Measurements from ENCODE around the gene DGKI.

DGKI gene

DNA sequence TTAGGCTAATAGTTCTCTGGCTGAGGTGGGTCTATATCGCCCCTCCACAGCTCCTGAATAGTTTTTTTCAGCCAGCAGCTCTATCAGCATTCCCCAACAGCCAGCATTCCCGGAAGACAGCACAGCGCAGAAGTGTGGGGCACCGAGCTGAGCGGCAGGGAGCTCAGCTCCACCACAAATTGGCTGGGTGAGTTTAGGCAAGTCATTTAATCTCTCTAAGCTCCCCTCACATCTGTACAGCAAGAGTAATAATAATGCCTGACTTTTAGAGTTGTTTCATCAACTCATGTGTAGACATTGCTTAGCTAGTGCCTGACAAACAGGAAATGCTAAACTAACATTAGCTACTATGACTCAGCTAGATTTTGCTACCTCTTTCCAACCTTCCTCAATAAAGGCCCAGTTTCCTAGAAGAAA is 255.3 kb downstream of the DGKI start:
- Histone ChIP-seq H3K4me1 (ENCODE audit: low read depth, poor library complexity, severe bottlenecking) (no peaks in the 10 kb centered on the region), H4K20me1 (ENCODE audit: insufficient read depth) (no peaks in the 10 kb centered on the region), H3K79me2 (ENCODE audit: insufficient read depth, low read depth) (no peaks in the 10 kb centered on the region), H3K36me3 (ENCODE audit: insufficient read depth) (no peaks in the 10 kb centered on the region), H3K4me2 (no peak overlapping the region), H3K27ac (no peak overlapping the region), H2AFZ (ENCODE audit: low read depth) (0 out of 2 replicates have a peak overlapping the region, but pooled peaks have one; percentile 28), H3K4me3 (IDR thresholded peaks at IDR 0.05; ENCODE audit: insufficient read depth, low read depth, low read length) (no peak overlapping the region), H3K9ac (no peak overlapping the region), H3K27me3 (ENCODE audit: insufficient read depth, low read depth) (no peaks in the 10 kb centered on the region)
- TF ChIP-seq, protein P1, sequence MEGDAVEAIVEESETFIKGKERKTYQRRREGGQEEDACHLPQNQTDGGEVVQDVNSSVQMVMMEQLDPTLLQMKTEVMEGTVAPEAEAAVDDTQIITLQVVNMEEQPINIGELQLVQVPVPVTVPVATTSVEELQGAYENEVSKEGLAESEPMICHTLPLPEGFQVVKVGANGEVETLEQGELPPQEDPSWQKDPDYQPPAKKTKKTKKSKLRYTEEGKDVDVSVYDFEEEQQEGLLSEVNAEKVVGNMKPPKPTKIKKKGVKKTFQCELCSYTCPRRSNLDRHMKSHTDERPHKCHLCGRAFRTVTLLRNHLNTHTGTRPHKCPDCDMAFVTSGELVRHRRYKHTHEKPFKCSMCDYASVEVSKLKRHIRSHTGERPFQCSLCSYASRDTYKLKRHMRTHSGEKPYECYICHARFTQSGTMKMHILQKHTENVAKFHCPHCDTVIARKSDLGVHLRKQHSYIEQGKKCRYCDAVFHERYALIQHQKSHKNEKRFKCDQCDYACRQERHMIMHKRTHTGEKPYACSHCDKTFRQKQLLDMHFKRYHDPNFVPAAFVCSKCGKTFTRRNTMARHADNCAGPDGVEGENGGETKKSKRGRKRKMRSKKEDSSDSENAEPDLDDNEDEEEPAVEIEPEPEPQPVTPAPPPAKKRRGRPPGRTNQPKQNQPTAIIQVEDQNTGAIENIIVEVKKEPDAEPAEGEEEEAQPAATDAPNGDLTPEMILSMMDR (conservative IDR thresholded peaks at IDR 0.05; ENCODE audit: low read depth, low read length): no peak

GRCh38 chr7:137590756-137591305 is 255.9 kb downstream of the DGKI start:
- TF ChIP-seq, protein P1 (conservative IDR thresholded peaks at IDR 0.05; ENCODE audit: low read depth, low read length): no peak
- no peak overlapping the region for H2AFZ ChIP-seq (ENCODE audit: low read depth)
- no peaks in the 10 kb centered on the region for H4K20me1 ChIP-seq (ENCODE audit: insufficient read depth)
- H3K27me3 ChIP-seq (ENCODE audit: insufficient read depth, low read depth): no peaks in the 10 kb centered on the region
- H3K4me2 ChIP-seq: no peak overlapping the region
- no peaks in the 10 kb centered on the region for H3K4me1 ChIP-seq (ENCODE audit: low read depth, poor library complexity, severe bottlenecking)
- no peak overlapping the region for H3K27ac ChIP-seq
- H3K4me3 ChIP-seq (IDR thresholded peaks at IDR 0.05; ENCODE audit: insufficient read depth, low read depth, low read length): no peak overlapping the region
- H3K36me3 ChIP-seq (ENCODE audit: insufficient read depth): no peaks in the 10 kb centered on the region
- H3K79me2 ChIP-seq (ENCODE audit: insufficient read depth, low read depth): no peaks in the 10 kb centered on the region
- no peak overlapping the region for H3K9ac ChIP-seq

GRCh38 chr7:137590071-137590755 is 256.6 kb downstream of the DGKI start:
- Histone ChIP-seq H2AFZ (ENCODE audit: low read depth) (no peak overlapping the region), H3K9ac (no peak overlapping the region)

GRCh38 chr7:137587326-137587725 is 259.4 kb downstream of the DGKI start:
- H3K27me3 ChIP-seq (ENCODE audit: insufficient read depth, low read depth): no peaks in the 10 kb centered on the region
- H3K27ac ChIP-seq: no peak overlapping the region
- TF ChIP-seq, protein P1 (conservative IDR thresholded peaks at IDR 0.05; ENCODE audit: low read depth, low read length): no peak
- H3K4me3 ChIP-seq (IDR thresholded peaks at IDR 0.05; ENCODE audit: insufficient read depth, low read depth, low read length): no peak overlapping the region
- H2AFZ ChIP-seq (ENCODE audit: low read depth): no peak overlapping the region
- H4K20me1 ChIP-seq (ENCODE audit: insufficient read depth): no peaks in the 10 kb centered on the region
- H3K9ac ChIP-seq: no peak overlapping the region
- no peaks in the 10 kb centered on the region for H3K4me1 ChIP-seq (ENCODE audit: low read depth, poor library complexity, severe bottlenecking)
- H3K36me3 ChIP-seq (ENCODE audit: insufficient read depth): no peaks in the 10 kb centered on the region
- no peaks in the 10 kb centered on the region for H3K79me2 ChIP-seq (ENCODE audit: insufficient read depth, low read depth)
- H3K4me2 ChIP-seq: no peak overlapping the region

More at GRCh38 chr7:137590071-137590755, 256.6 kb downstream of the DGKI start:
- Histone ChIP-seq H3K36me3 (ENCODE audit: insufficient read depth) (no peaks in the 10 kb centered on the region), H3K79me2 (ENCODE audit: insufficient read depth, low read depth) (no peaks in the 10 kb centered on the region), H3K27ac (no peak overlapping the region), H3K4me3 (IDR thresholded peaks at IDR 0.05; ENCODE audit: insufficient read depth, low read depth, low read length) (no peak overlapping the region), H4K20me1 (ENCODE audit: insufficient read depth) (no peaks in the 10 kb centered on the region), H3K27me3 (ENCODE audit: insufficient read depth, low read depth) (no peaks in the 10 kb centered on the region), H3K4me2 (no peak overlapping the region), H3K4me1 (ENCODE audit: low read depth, poor library complexity, severe bottlenecking) (no peaks in the 10 kb centered on the region)
- TF ChIP-seq, protein P1 (conservative IDR thresholded peaks at IDR 0.05; ENCODE audit: low read depth, low read length): no peak

All from KMS-11 (cell line).